Gastroesophageal sphincter (tissue), 4 donors: ENCODE measurements around the gene ZBTB5. TPM values are rescaled to one million over a fixed set of nuclear protein-coding genes. Genes with fewer than 3 reads are reported as not detected.

Source experiments
- ATAC-seq: fragments of 150-250 bp; one replicate; pipeline ENCODE4 v1.9.1; 2016; ENCODE audit warnings: mild to moderate bottlenecking, moderate library complexity
- H3K27ac ChIP-seq, 4 donors: fragments of 200-600 bp; sonication (generic) in 3 of 4; 1 replicate in 3 of 4; 2 replicates in 1 of 4; pipeline ENCODE4 v1.5.1; 2016 to 2019
- H3K27me3 ChIP-seq: fragments of 200-600 bp; sonication (generic); one replicate; pipeline ENCODE4 v1.5.1; 2019
- H3K36me3 ChIP-seq, 2 donors: fragments of 200-600 bp; sonication (generic); one replicate each; pipeline ENCODE4 v1.5.1; 2019; ENCODE audit warnings: control low read depth in 1 of 2
- H3K4me1 ChIP-seq, 3 donors: fragments of 200-600 bp; sonication (generic); 1 replicate in 2 of 3; 2 replicates in 1 of 3; pipeline ENCODE4 v1.5.1; 2016 to 2019; ENCODE audit warnings: control low read depth in 2 of 3
- H3K4me3 ChIP-seq, 2 donors: fragments of 200-600 bp; sonication (generic); one replicate each; pipeline ENCODE4 v1.5.1; 2019; ENCODE audit warnings: mild to moderate bottlenecking in 1 of 2, moderate library complexity in 1 of 2
- H3K9me3 ChIP-seq, 3 donors: fragments of 200-600 bp; sonication (generic); one replicate each; pipeline ENCODE4 v1.5.1; 2017 to 2019; ENCODE audit warnings: control low read depth in 2 of 3
- EP300 ChIP-seq: sonication (generic); formaldehyde crosslinking; IDR thresholded peaks from one replicate; pipeline ENCODE4 v1.6.1; 2017; ENCODE audit warnings: antibody characterized with exemption, mild to moderate bottlenecking
- POLR2A ChIP-seq, 2 donors: fragments of 450-650 bp; IDR thresholded peaks; one replicate each; pipeline ENCODE4 v1.6.1; 2017; ENCODE audit warnings: antibody characterized with exemption in 2 of 2, mild to moderate bottlenecking in 2 of 2, moderate library complexity in 1 of 2
- POLR2AphosphoS5 ChIP-seq: sonication (generic); formaldehyde crosslinking; IDR thresholded peaks from one replicate; pipeline ENCODE4 v1.6.1; 2017; ENCODE audit warnings: antibody characterized with exemption
- WGBS, 2 donors: methylation state at CpG; one replicate each; pipeline ENCODE4 v1.1.5; 2018; ENCODE audit warnings: low coverage in 1 of 2; 5-methylcytosine and 5-hydroxymethylcytosine counted together
- total RNA-seq, 4 donors: library from RNA; depleted of rRNA; stranded (reverse); fragments of >200 nt; gene quantifications; one replicate each; pipeline ENCODE4 v1.1.0, GENCODE V29; 2016
- TF ChIP-seq, protein P1 (sequence below), 4 experiments: fragments of 200-600 bp in 2 of 4; fragments of 450-650 bp in 2 of 4; sonication (generic) in 1 of 4; IDR thresholded peaks; one replicate each; pipeline ENCODE4 v1.5.1; 2017 to 2019; ENCODE audit warnings: antibody characterized with exemption in 4 of 4, mild to moderate bottlenecking in 2 of 4, moderate library complexity in 2 of 4

The ZBTB5 gene
- total RNA-seq, 4 donors from 2014 or later, result 12.3 to 15.8 (median 13.5) TPM

DNA sequence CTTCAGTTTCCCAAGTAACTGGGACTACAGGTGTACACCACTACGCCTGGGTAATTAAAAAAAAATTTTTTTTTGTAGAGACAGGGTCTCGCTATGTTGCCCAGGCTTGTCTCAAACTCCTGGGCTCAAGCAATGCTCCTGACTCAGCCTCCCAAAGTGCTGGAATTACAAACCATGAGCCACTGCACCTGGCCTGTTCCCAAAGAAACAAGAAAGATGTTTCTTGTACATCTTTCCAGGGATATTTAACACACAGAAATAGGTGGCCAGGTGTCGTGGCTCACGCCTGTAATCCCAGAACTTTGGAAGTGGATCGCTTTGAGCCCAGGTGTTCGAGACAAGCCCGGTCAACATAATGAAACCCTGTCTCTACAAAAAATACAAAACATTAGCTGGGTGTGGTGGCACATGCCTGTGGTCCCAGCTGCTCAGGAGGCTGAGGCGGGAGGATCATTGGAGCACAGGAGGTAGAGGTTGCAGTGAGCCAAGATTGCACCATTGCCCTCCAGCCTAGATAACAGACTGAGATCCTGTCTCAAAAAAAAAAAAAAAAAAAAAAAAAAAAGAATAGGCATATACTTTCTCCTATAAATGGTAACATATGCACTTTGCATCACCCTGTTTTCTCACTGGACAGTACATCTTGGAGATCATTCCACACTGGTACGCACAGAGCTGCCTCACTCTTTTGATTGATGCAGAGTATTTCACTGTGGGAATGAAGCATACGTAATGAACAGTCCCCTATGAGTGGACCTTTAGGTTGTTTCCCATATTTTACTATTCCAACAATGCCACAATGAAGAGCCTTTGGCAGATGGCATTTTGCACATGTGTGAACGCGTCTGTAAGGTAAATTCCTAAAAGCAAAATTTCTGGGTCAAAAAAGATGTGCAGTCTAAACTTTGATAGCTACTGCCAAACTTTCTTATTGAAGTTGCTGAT, 44.7 kb downstream of the ZBTB5 start:
- no peak for ATAC-seq

GRCh38 chr9:37419204-37419603, 46.0 kb downstream of the ZBTB5 start:
- Histone ChIP-seq H3K9me3 (no peaks in the 10 kb centered on the region), H3K27ac (no peak overlapping the region), H3K4me1 (peaks cover 3 to 33% (median 10%) of the 10 kb centered on the region in 3 donors), H3K36me3 (no peaks in the 10 kb centered on the region), H3K4me3 (no peak overlapping the region), H3K27me3 (no peaks in the 10 kb centered on the region)
- no peak for ATAC-seq
- TF ChIP-seq EP300 (no peak), POLR2AphosphoS5 (no peak)
- 94 to 98% methylated on average over 3 to 5 of the region's 5 CpGs for WGBS, 2 donors

More for the DNA sequence above, 44.7 kb downstream of the ZBTB5 start:
- Histone ChIP-seq H3K27ac (no peak overlapping the region), H3K36me3 (peaks cover 0 to 8% of the 10 kb centered on the region in 2 donors), H3K9me3 (no peaks in the 10 kb centered on the region), H3K27me3 (no peaks in the 10 kb centered on the region), H3K4me3 (no peak overlapping the region), H3K4me1 (peaks cover 3 to 35% (median 22%) of the 10 kb centered on the region in 3 donors)
- 69 to 83% methylated on average over 4 to 10 of the region's 12 CpGs for WGBS, 2 donors
- TF ChIP-seq, protein P1, sequence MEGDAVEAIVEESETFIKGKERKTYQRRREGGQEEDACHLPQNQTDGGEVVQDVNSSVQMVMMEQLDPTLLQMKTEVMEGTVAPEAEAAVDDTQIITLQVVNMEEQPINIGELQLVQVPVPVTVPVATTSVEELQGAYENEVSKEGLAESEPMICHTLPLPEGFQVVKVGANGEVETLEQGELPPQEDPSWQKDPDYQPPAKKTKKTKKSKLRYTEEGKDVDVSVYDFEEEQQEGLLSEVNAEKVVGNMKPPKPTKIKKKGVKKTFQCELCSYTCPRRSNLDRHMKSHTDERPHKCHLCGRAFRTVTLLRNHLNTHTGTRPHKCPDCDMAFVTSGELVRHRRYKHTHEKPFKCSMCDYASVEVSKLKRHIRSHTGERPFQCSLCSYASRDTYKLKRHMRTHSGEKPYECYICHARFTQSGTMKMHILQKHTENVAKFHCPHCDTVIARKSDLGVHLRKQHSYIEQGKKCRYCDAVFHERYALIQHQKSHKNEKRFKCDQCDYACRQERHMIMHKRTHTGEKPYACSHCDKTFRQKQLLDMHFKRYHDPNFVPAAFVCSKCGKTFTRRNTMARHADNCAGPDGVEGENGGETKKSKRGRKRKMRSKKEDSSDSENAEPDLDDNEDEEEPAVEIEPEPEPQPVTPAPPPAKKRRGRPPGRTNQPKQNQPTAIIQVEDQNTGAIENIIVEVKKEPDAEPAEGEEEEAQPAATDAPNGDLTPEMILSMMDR (IDR thresholded peaks at IDR 0.05), result no peak
- no peak for TF ChIP-seq POLR2A (IDR thresholded peaks at IDR 0.05)
- TF ChIP-seq POLR2AphosphoS5, result no peak
- no peak for TF ChIP-seq EP300

DNA sequence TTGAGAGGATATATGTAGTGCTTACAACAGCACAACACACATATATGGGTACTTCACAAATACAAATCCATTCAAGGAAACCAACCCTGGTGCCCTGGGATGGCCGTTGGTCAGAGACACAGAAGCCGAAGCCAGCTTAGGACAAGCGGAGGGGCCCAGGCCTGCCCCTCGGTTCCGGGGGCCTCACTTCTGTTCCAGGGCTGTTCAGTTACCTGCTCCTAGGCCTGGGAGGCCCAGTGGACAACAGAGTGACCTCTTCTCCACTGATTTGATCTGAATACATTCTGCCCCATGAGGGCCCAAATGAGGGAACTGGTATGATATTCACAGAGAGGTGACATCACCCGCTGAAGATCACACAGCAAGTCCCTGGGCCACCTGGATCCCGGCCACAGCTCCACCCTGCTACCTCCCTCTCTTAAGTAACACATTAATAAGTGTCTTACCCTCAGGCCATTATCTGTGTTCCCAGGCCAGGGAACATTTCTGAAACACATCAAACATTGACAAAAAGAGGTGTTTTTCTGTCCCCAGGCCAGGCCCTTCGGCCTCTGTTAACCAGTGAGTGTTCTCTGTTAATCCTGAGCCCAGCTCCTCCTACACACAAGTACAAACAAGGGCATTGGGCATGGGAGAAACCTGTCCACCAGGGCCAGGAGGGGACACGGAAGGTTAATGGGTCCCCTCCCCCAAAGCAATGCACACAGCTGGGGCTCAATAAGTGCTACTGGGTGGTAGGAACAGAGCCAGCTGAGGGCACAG, 47.2 kb downstream of the ZBTB5 start:
- no peaks in the 10 kb centered on the region for H3K27me3 ChIP-seq
- peaks cover 0 to 21% (median 0%) of the 10 kb centered on the region in 3 donors for H3K4me1 ChIP-seq
- 79% methylated on average over 2 of the region's 9 CpGs; no CpG with 5 or more reads in 1 of the 2 donors for WGBS, 2 donors
- no peaks in the 10 kb centered on the region for H3K9me3 ChIP-seq
- TF ChIP-seq POLR2AphosphoS5 (no peak), EP300 (no peak), POLR2A (IDR thresholded peaks at IDR 0.05) (no peak)
- TF ChIP-seq, protein P1 (IDR thresholded peaks at IDR 0.05), result no peak
- H3K4me3 ChIP-seq, result no peak overlapping the region
- no peaks in the 10 kb centered on the region for H3K36me3 ChIP-seq
- no peak for ATAC-seq
- no peak overlapping the region for H3K27ac ChIP-seq

GRCh38 chr9:37417252-37417803, 47.9 kb downstream of the ZBTB5 start:
- no peak overlapping the region for H3K27ac ChIP-seq
- ATAC-seq, result no peak
- no peak overlapping the region for H3K4me3 ChIP-seq
- no peaks in the 10 kb centered on the region for H3K36me3 ChIP-seq
- no peaks in the 10 kb centered on the region for H3K9me3 ChIP-seq
- peaks cover 0 to 21% (median 0%) of the 10 kb centered on the region in 3 donors for H3K4me1 ChIP-seq
- no peak for TF ChIP-seq EP300
- TF ChIP-seq, protein P1 (IDR thresholded peaks at IDR 0.05), result no peak
- TF ChIP-seq POLR2A (IDR thresholded peaks at IDR 0.05), result no peak
- no peak for TF ChIP-seq POLR2AphosphoS5
- H3K27me3 ChIP-seq, result no peaks in the 10 kb centered on the region
- 58 to 100% methylated on average over 1 to 2 of the region's 9 CpGs for WGBS, 2 donors
